Mesendoderm (in vitro differentiated cells): ENCODE measurements around the gene HGFAC.
A peak's percentile ranks its signal among the peaks of the same experiment; 100 is the strongest.
"Not testable (repeated sequence)": the region's sequence is repeated elsewhere in the genome, so short reads cannot be mapped to it uniquely, and the experiment has no call there.

Experiments used
- DNase-seq: peaks from one replicate; pipeline ENCODE4 v3.0.0; 2013
- H2AK5ac ChIP-seq: 2 replicates; pipeline ENCODE4 v1.6.1; 2013; ENCODE audit warnings: low read length, inconsistent platforms
- H2BK120ac ChIP-seq: 2 replicates; pipeline ENCODE4 v1.6.1; 2013; ENCODE audit warnings: low read depth, mild to moderate bottlenecking, low read length, moderate library complexity, mixed read lengths
- H2BK15ac ChIP-seq: replicated peaks from 2 replicates; pipeline ENCODE4 v1.6.1; 2013; ENCODE audit warnings: low read depth, mild to moderate bottlenecking, moderate library complexity
- H2BK5ac ChIP-seq: 2 replicates; pipeline ENCODE4 v1.6.1; 2013; ENCODE audit warnings: low read length, inconsistent platforms
- H3K18ac ChIP-seq: 2 replicates; pipeline ENCODE4 v1.6.1; 2013; ENCODE audit warnings: mild to moderate bottlenecking, low read length, mixed read lengths
- H3K23ac ChIP-seq: one replicate; pipeline ENCODE4 v1.6.1; 2013; ENCODE audit warnings: low read length
- H3K27ac ChIP-seq: 2 replicates; pipeline ENCODE4 v1.5.1; 2013; ENCODE audit warnings: low read depth, mild to moderate bottlenecking, inconsistent platforms, low read length, moderate library complexity
- H3K27me3 ChIP-seq: 2 replicates; pipeline ENCODE4 v1.6.1; 2013; ENCODE audit warnings: low read length, control low read depth, mild to moderate bottlenecking, inconsistent platforms; ENCODE audit not compliant: insufficient read depth, poor library complexity
- H3K36me3 ChIP-seq: 2 replicates; pipeline ENCODE4 v1.6.1; 2013; ENCODE audit warnings: low read length, inconsistent platforms; ENCODE audit not compliant: control insufficient read depth, insufficient read depth
- H3K4ac ChIP-seq: one replicate; pipeline ENCODE4 v1.6.1; 2013; ENCODE audit warnings: low read depth, mild to moderate bottlenecking, low read length, moderate library complexity
- H3K4me1 ChIP-seq: 2 replicates; pipeline ENCODE4 v1.6.1; 2013; ENCODE audit warnings: low read depth, low read length, inconsistent platforms; ENCODE audit not compliant: control insufficient read depth
- H3K4me2 ChIP-seq: 2 replicates; pipeline ENCODE4 v1.6.1; 2013; ENCODE audit warnings: low read length
- H3K4me3 ChIP-seq: 2 replicates; pipeline ENCODE4 v1.5.1; 2013; ENCODE audit warnings: mild to moderate bottlenecking, low read length
- H3K56ac ChIP-seq: one replicate; pipeline ENCODE4 v1.6.1; 2013; ENCODE audit warnings: low read length
- H3K79me1 ChIP-seq: 2 replicates; pipeline ENCODE4 v1.6.1; 2013; ENCODE audit warnings: low read length, inconsistent platforms
- H3K79me2 ChIP-seq: 2 replicates; pipeline ENCODE4 v1.6.1; 2013; ENCODE audit warnings: mild to moderate bottlenecking, low read length; ENCODE audit not compliant: control insufficient read depth, insufficient read depth
- H3K9ac ChIP-seq: 2 replicates; pipeline ENCODE4 v1.6.1; 2013; ENCODE audit warnings: low read length, inconsistent platforms
- H4K5ac ChIP-seq: one replicate; pipeline ENCODE4 v1.6.1; 2013; ENCODE audit warnings: low read length
- H4K8ac ChIP-seq: one replicate; pipeline ENCODE4 v1.6.1; 2013; ENCODE audit warnings: low read depth, mild to moderate bottlenecking, control low read depth, low read length, moderate library complexity
- WGBS: extraction: QIAGEN DNeasy Blood & Tissue Kit; methylation state at CpG from one replicate; pipeline ENCODE4 v1.1.7; 2013; ENCODE audit warnings: low lambda C conversion rate, missing lambda C conversion rate; ENCODE audit not compliant: insufficient coverage; ENCODE audit errors: extremely low coverage; 5-methylcytosine and 5-hydroxymethylcytosine counted together

HGFAC gene

DNA sequence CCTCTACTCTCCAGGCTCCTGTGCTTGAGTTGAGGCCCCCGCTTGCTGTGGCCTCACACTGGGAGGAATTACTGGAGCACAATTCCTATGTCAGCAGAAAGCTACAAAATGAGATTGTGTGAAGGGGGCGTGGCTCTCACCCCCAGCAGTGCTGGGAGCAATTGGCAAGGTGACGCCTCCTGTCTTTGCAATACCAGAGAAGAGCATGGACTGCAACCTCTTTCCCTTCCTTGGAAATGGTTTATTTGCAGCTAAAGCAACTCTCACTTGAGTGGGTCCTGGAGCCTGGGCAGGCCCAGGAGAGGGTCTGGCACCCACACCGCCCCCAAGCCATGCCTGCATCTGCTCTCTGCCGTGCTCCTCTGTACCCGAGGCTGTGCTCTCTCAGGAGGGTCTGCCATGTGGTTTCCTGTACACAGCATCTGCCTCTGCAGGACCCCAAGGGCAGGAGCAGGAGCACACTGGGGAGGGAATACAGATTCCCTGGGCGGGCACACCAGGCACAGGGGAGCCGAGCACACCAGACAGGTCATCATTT lies 32.9 kb upstream of the HGFAC start:
- Histone ChIP-seq H3K27ac (no peak overlapping the region), H3K4me3 (no peak overlapping the region), H2BK15ac (no peak overlapping the region), H3K79me1 (no peaks in the 10 kb centered on the region), H2AK5ac (no peak overlapping the region), H3K27me3 (no peaks in the 10 kb centered on the region), H3K4me1 (peaks cover 8% of the 10 kb centered on the region), H3K36me3 (no peaks in the 10 kb centered on the region), H3K56ac (no peak overlapping the region), H2BK120ac (no peak overlapping the region), H3K18ac (no peak overlapping the region), H3K4ac (no peak overlapping the region), H3K4me2 (no peak overlapping the region), H4K5ac (no peak overlapping the region), H2BK5ac (no peak overlapping the region), H3K23ac (no peak overlapping the region), H4K8ac (no peak overlapping the region), H3K79me2 (no peaks in the 10 kb centered on the region), H3K9ac (no peak overlapping the region)
- DNase-seq, result peak; percentile 67
- no CpG with 5 or more reads among the region's 8 CpGs for WGBS

DNA sequence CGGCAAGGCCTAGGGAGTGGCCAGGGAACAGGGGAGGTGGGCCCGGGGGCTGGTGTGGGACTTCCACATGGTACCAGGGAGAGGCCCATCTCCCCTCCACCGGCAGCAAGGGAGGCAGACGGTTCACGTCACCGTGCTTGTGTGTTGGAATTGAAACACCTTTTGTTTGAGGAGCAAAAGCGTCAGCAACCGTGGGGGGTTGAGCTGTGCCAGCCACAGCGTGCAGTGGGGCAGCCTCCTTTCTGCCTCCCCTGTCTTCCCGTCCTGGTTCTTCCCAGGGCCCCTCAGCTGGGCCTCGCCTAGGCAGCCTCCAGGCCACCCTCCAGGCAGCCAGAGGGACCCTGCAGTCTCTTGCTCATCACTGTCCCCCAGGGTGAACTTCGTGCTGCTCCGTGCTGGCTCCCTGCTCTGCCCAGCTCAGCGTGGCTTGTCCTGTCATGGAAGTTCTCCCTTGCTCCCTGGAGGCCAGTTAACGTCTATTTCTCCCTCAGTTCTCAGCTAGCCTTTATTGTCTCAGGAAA lies 32.1 kb upstream of the HGFAC start:
- no peak overlapping the region for H4K5ac ChIP-seq
- no peaks in the 10 kb centered on the region for H3K79me1 ChIP-seq
- WGBS, result no CpG with 5 or more reads among the region's 15 CpGs
- H3K4me3 ChIP-seq, result no peak overlapping the region
- no peak overlapping the region for H3K9ac ChIP-seq
- H3K56ac ChIP-seq, result no peak overlapping the region
- no peak overlapping the region for H2BK15ac ChIP-seq
- no peaks in the 10 kb centered on the region for H3K79me2 ChIP-seq
- peaks cover 8% of the 10 kb centered on the region for H3K4me1 ChIP-seq
- H2AK5ac ChIP-seq, result no peak overlapping the region
- DNase-seq, result no peak
- no peak overlapping the region for H3K27ac ChIP-seq
- H2BK120ac ChIP-seq, result no peak overlapping the region
- no peak overlapping the region for H3K4ac ChIP-seq
- no peak overlapping the region for H2BK5ac ChIP-seq
- H3K36me3 ChIP-seq, result no peaks in the 10 kb centered on the region
- H3K18ac ChIP-seq, result no peak overlapping the region
- no peaks in the 10 kb centered on the region for H3K27me3 ChIP-seq
- H3K23ac ChIP-seq, result no peak overlapping the region
- no peak overlapping the region for H4K8ac ChIP-seq
- H3K4me2 ChIP-seq, result no peak overlapping the region

DNA sequence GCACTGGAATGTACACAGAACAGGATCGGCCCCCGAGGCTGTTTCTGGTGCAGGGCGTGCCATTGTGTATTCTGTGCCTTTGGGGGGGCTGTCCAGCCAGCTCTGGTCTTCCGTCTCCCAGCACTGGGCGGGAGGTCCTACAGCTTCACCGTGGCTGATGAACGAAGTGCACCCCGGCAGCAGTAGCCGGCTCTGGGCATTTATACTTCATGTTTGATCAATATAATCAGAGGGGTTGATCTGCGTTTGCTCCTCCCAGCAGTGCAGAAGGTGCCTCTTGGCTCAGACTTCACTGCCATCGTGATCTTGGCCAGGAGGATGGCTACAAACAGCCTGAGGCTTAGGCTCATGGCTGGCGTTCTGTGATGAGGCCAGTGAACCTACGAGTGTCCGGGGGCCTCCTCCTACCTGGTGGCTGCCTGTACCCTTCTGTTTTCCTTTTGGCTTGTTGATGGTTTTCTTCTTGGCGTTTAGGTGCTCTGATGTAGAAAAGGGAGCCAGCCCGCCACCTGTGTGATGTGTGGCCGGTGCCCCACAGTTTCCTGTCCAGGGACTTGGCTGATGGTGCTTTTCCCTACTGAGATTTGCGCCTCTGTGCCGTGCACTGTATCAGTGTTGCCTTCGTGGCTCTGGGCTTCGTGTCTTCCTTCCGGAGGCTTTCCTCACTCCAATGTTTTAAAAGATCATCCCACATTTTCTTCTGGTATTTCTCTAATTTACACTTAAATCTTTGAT lies 31.2 kb upstream of the HGFAC start:
- no peaks in the 10 kb centered on the region for H3K27me3 ChIP-seq
- H3K79me2 ChIP-seq, result no peaks in the 10 kb centered on the region
- no peak for DNase-seq
- no peak overlapping the region for H3K4me2 ChIP-seq
- H2AK5ac ChIP-seq, result no peak overlapping the region
- no peaks in the 10 kb centered on the region for H3K36me3 ChIP-seq
- no peak overlapping the region for H3K9ac ChIP-seq
- H4K5ac ChIP-seq, result no peak overlapping the region
- H3K79me1 ChIP-seq, result no peaks in the 10 kb centered on the region
- no peak overlapping the region for H3K27ac ChIP-seq
- H3K4ac ChIP-seq, result no peak overlapping the region
- H2BK120ac ChIP-seq, result no peak overlapping the region
- H3K4me1 ChIP-seq, result peaks cover 8% of the 10 kb centered on the region
- H3K18ac ChIP-seq, result no peak overlapping the region
- H2BK5ac ChIP-seq, result no peak overlapping the region
- peak overlapping the region; percentile 34 for H3K56ac ChIP-seq
- no peak overlapping the region for H4K8ac ChIP-seq
- no CpG with 5 or more reads among the region's 22 CpGs for WGBS
- H2BK15ac ChIP-seq, result no peak overlapping the region
- H3K23ac ChIP-seq, result no peak overlapping the region
- H3K4me3 ChIP-seq, result no peak overlapping the region

DNA sequence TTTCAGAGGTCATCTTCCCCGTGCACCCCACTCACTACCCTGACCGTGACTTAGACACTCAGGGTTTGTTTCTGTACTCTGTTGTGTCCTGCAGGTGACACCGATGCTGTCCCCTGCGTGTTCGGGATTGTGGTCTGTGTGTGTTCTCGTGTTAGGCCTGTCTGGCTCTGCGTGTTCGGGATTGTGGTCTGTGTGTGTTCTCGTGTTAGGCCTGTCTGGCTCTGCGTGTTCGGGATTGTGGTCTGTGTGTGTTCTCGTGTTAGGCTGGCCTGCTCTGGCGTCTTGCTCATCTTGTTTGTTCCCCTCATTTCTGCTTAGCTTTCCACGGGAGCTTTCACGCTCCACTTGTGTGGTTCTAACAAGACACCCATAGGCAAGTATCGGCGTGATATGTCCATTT lies 30.6 kb upstream of the HGFAC start:
- H2BK120ac ChIP-seq, H3K56ac ChIP-seq, DNase-seq, H2BK5ac ChIP-seq, H3K4me3 ChIP-seq, H3K4ac ChIP-seq, H3K9ac ChIP-seq, H3K79me1 ChIP-seq, H3K36me3 ChIP-seq, H3K4me2 ChIP-seq, H4K5ac ChIP-seq, H3K23ac ChIP-seq, H3K79me2 ChIP-seq, H3K27ac ChIP-seq, H3K27me3 ChIP-seq, H2AK5ac ChIP-seq, H2BK15ac ChIP-seq, H3K4me1 ChIP-seq, H4K8ac ChIP-seq, H3K18ac ChIP-seq: not testable (repeated sequence)
- no CpG with 5 or more reads among the region's 17 CpGs for WGBS

DNA sequence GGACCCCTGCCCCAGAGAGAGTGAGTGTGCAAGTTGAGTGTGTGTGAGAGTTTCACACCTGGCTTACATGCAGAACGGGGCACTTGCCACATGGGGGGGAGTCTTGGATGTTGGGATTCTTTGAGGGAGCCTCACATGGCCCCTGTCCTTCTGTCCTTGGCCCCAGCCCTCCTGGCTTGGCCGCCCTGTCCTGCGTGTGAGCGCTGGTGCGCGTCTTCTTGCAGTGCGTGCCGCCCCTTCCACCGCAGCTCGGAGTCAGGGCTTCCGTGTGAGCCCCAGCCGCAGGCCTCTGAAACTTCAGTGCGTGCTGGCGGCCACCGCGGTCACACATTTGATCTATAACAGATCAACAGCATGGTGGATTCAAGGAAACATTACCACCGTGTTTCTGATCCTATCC lies 30.1 kb upstream of the HGFAC start:
- Histone ChIP-seq H2BK5ac (no peak overlapping the region), H3K79me2 (no peaks in the 10 kb centered on the region), H2BK15ac (no peak overlapping the region), H3K4me2 (no peak overlapping the region), H2AK5ac (no peak overlapping the region), H3K18ac (no peak overlapping the region), H3K4me1 (peaks cover 8% of the 10 kb centered on the region), H3K9ac (no peak overlapping the region), H2BK120ac (no peak overlapping the region), H3K4ac (no peak overlapping the region), H3K56ac (no peak overlapping the region), H3K4me3 (no peak overlapping the region), H3K36me3 (no peaks in the 10 kb centered on the region), H3K27ac (no peak overlapping the region), H4K8ac (no peak overlapping the region), H3K23ac (no peak overlapping the region), H4K5ac (no peak overlapping the region), H3K79me1 (no peaks in the 10 kb centered on the region), H3K27me3 (no peaks in the 10 kb centered on the region)
- DNase-seq, result no peak
- WGBS, result no CpG with 5 or more reads among the region's 17 CpGs
